HG02973 (cell line): Measurements from ENCODE around the gene OR6B2.

Experiments
- ATAC-seq: cut with Tn5 transposase; IDR thresholded peaks from one replicate; pipeline ENCODE4 v1.9.1; 2021; ENCODE audit warnings: moderate library complexity; ENCODE audit not compliant: unreplicated experiment

Gene OR6B2

DNA sequence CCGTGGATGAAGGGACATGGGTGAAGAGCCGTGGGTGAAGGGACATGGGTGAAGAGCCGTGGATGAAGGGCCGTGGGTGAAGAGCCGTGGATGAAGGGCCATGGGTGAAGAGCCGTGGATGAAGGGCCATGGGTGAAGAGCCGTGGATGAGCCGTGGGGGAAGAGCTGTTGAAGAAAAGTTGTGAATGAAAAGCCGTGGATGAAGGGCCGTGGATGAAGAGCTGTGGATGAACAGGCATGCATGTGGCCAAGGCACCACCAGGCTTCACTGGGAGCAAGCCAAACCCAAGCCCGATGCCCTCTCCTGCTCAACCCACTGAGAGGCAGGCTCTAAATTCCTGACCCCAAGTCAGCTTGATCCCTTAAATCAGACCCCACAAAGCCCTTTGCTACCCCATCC lies 12.5 kb upstream of the OR6B2 start:
- no peak for ATAC-seq

DNA sequence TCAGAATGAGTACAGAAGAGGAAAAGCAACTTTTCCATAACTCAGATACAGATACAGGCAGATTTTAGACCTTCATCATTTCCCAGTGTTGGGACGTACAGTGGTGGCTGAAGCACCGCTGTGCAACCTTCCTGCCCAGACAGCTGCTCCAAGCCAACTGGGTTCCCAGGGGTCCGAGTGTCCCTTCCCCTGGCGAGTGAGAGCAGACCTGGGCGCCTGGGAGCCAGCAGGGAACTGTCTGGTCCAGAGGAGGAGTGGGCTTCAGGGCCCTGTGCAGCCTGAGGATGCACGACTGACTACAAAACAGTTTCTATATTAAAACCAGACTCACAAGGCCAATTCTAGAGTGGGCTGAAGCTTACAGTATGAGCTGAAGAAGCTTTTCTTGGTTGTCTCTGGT lies 11.1 kb upstream of the OR6B2 start:
- no peak for ATAC-seq

DNA sequence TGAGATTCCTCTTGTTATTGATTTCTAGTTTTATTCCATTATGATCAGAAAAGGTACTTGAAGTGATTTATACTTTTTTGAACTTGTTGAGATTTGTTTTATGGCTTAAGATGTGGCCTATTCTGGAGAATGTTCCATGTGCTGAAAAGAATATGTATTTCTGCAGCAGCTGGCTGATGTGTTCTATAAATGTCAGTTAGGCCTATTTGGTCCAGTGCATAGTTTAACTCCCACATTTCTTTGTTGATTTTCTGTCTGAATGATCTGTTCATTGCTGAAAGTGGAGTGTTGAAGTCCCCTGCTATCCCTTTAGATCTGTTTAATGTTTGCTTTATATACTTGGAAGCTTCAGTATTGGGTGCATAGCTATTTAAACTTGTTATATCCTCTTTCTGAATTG lies 7.1 kb upstream of the OR6B2 start:
- ATAC-seq, result no peak

DNA sequence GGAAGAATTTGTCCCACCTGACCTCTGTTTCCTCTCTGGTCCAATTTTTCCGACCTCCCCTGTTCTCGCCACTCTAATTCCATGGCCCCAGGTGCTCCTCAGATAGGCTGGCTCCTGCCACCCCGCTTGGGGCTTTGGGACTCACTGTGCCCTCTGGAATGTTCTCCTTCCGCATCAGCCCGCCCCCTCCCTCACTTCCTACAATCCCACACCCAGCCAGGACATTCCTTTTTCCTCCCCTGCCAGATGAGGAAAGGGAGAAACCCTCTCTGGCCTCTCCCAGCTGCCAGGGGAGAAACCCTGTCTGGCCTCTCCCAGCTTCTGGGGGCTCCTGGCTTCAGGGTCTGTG lies 3.1 kb upstream of the OR6B2 start:
- no peak for ATAC-seq

DNA sequence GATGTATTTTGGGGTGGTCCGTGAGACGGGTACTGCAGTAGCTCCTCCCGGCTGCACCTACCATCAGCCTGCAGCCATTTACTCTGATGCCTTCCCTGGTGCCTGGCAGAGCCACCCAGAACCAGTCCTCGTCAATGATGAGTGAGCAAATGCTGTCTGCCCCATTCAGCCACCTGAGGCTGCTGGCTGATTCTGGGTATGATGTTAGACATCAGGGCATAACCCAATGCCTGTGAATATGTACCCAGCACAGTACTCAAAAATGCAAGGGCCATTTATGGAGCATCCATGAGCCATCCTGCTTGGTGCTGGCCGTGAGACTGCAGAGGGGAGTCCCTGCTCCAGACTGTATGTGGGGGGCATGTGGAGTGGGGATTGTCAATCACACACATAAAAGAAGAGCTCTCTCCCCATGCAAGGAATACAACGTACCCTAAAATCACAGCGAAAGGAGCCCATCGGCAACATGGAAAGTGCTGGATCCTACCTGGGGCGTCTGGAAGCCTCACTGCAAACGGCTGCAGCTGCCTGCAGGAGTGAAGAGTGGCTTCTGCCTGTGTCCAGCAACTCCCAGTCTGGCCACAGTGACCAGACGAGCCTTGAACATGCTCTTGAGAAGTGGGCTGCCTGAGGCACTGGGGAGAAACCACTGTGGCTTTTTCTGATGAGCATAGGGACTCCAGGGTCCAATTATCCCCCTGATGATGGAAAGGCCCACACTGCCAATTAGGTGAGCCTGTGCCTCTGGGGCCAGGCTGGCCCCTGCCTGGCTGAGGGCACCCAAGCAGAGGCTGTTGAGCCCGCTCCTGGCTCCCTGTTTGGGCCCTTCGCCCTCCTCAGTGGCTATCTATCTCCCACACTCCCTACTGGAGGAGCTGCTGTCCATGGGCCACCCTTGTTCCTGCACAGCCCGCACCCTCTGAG lies 2.4 kb upstream of the OR6B2 start:
- ATAC-seq, result no peak

DNA sequence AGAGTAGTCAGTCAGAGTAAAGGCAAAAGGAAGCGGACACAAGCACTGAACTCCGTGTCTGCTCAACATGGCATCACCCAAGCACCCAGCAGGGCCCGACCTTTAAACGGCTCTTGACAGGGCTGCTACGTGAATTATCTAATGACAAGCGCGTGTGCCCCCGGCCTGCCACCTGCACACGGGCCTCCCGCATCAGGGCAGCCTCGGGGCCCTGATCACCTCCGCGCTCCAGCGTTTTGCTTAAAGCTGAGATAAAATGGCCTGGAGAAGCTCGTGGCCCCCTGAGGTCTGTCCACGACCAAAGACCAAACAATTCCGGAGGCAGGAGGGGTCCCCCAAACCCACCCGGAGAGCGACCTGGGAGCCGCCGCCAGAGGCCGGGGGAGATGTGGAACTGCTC lies 5.5 kb downstream of the OR6B2 start:
- ATAC-seq, result no peak

DNA sequence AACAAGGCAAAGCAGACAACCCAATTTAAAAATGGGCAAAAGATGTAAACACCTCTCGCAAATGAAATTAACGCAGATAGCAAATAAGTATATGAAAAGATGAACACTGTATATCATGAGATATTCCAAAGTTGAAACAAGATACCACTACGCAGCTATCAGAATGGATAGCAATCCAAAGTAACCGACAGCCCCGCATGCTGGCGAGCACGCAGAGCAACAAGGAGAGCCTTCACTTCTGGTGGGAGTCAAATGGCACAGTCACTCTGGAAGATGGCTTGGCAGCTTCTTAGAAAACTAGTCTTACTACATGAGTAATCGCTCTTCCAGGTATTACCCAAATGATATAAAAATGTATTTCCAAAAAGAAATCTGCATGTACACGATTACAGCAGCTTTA lies 6.4 kb downstream of the OR6B2 start:
- no peak for ATAC-seq

DNA sequence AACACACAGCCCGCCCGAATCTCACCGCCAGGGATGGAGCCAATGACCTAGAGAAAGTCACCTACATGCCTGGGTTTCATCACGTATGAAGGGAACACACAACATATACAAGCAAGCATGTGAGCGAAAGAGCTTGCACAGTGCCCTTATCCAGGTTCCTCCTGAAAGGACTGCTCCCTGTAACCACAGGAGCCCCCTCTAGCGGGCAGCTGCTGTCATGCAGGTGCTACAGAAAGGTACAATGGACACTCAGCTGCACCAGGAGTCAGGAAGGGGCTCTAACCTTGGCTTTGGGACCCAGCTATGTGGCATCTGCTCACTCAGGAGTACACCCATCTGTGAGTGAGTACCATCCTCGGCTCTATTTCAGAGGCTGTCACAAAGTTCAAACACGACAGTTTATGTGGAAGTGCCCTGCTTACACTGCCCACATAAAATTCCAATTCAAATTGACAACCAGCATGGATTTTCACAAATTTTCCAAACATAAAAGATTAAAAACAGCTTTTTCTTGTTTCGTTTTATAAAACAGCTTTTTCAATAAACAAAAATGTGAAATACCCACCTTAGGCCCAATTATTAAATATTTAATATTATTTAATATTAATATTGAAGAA lies 8.6 kb downstream of the OR6B2 start:
- no peak for ATAC-seq

DNA sequence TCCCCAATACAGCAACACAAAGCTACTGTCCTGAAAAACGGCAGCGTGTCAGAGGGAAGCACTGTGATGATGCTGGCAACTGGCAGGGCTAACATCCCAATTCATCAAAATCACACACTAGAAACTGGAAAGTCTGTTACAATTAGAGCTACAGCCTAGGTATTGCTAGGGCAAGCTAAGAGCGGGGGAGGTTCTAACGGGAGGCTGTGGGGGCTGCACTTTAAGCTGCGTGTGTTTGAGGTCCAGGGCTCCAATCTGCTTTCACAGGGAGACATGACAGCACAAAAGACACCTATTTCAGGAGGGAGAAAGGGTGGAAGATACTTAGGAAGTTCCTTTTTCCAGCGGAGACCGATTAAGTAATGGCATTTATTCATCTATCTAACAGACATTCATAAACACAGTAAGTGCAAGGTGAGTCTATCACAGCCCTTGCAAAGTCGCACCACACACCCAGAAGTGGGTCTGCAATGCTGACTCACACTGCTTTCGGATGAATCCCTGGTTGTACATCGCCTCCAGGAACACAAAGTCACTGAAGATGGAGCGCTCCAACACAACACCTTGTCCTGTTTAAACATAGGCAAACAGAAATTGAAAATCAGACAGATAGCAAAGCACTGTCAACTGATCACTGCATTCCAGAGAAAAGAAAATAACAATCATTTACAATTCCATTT lies 12.0 kb downstream of the OR6B2 start:
- no peak for ATAC-seq

DNA sequence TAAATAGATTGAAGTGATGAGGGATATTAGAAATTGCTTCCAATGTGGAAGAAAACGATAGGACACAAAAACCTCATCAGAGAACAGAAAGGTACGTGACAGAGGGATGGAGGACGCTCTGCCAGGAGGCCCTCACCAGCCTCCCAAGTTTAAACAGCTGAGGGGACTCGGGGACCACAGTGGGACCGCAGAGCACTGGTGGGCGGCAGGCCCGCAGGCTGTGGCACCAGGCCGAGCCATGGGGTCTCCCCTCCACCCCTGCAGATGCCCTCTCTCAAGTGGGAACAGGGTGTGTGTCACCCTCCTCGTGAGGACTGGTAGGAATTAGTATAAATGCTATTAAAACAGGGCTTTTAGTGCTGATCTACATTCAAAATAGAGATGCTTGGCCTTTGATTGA lies 15.9 kb downstream of the OR6B2 start:
- no peak for ATAC-seq

DNA sequence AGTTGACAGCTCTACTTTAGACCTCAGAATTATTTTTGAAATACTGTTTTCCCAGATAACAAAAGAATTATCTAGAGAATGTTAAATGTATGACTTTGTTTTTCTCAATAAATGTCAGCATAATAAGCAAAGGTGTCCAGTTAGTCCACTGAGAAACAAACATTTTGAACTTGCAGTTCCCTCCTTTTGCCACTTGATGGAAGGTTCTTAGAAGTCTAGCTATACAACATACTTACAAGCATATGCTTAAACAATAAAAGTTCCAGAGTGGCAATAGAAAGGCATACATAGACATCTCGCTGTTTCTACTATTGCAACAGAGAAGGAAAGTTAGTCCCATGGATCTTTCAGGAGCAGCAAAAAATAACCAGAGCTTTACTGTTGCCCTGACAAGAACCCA lies 16.9 kb downstream of the OR6B2 start:
- ATAC-seq, result no peak

DNA sequence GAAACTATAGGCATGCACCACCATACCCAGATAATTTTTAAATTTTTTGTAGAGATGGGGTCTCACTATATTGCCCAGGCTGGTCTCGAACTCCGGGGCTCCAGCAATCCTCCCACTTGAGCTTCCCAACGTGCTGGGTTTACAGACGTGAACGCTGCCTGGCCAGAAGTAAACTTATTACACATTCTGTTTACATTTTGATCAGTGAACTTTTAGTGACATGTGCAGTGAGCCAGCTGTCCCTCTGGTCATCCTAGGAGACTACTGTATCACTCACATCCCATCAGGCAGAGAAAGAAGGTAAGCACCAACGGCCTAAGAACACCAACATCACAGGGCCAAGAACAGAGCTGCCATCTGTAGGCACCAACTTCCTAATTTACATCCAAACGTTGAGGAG lies 27.2 kb downstream of the OR6B2 start:
- ATAC-seq, result no peak

DNA sequence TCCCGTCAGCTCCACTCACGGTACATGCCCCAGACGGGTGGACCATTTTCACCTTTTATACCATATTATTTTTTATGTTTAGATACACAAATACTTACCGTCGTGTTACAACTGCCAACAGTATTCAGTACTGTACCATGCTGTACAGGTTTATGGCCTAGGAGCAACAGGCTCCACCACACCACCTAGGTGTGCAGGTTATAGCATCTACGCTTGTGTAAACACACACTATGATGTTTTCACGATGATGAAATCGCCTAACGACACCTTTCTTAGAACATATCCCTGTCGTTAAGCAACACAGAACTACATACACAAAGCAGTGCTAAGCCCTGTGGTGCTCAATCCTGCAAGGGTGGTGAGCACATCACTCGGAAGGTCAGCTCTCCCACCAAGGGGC lies 29.6 kb downstream of the OR6B2 start:
- no peak for ATAC-seq

DNA sequence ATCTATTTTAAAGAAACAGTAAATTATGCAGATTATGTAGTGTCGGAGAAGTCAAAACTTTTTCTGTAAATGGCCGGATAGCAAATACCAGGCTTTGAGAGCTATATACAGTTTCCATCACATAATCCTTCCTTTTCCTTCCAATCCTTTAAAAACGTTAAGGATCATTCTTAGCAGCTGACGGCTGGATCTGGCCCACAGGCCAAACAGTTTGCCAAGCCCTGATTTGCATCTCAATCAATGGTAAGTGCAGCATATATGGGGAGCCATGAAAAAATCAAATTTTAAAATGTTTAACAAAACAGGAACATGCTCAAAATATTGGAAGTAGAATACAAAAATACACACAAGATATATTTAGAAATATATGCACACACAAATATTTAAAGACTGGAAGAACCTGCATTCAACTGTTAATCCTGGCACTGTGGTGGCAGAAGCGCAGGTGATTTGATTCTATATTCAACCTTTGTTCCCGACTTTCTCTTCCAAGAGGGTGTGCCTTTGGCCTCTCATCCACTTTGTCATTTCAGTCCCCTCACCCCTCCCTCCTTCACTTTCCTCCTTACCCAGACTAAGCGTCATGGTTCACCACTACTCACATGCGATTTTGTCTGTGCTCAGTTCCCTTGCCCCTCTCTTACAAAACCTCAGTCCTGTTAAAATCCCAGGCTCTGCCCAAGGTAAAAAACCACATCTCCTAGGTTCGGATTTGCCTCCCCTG lies 32.4 kb downstream of the OR6B2 start:
- ATAC-seq, result no peak

DNA sequence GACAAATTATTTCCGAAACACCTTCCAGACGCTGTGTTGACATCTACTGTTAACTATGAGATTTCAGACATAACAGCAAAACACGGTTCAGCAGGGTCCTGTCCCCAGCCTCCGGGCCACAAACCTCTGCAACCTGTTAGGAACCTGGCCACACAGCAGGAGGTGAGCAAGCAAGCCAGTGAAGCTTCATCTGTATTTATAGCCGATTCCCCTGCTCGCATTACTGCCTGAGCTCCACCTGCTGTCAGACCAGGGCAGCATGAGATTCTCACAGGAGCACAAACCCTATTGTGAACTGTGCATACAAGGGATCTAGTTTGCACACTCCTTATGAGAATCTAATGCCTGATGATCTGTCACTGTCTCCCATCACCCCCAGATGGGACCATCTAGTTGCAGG lies 36.1 kb downstream of the OR6B2 start:
- ATAC-seq, result no peak

DNA sequence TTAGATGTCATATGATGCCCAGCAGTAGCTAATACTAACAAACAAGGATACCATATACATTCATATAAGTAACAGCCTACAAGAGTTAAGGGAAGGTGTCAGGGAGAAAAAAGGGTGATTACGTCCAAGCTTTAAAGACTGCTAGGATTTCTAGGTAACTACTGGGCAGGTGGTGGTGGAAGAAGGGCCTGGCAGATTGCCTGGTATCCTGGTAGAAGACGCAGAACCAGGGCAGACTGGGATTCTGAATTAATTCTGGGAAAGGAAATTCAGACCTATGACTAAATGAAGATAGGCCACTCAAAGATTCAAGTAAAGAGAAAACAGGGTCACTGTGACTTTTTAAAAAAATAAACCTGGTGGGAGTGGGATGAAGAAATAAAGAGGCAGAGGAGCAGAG lies 36.9 kb downstream of the OR6B2 start:
- ATAC-seq, result no peak

DNA sequence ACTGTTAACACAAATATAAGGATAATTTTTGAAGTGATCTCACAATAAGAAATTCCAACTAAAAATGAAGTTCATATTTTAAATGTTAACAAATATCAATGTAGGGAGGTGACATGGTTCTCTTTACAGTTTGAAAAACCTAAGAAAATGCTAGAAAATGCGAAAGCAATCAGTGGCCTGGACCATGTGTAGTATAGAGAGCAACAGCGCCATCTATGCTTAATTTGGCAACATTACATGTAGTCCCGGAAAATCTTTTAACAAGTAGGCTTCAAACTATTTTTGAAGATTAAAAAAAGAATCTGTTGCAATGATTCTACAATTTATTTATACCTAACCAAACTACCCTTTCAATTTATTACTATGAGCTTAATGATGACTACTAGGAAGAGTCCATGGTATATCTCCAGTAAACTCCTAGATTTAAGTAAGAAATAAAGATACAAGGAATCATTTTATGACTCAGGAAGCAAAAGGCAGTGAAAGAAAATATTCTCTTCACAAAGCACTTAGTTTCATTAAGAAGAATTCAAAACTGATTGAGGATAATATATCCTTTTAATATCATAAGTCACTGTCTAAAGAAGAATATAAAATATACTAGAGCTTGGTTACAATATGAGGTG lies 38.4 kb downstream of the OR6B2 start:
- ATAC-seq, result no peak

DNA sequence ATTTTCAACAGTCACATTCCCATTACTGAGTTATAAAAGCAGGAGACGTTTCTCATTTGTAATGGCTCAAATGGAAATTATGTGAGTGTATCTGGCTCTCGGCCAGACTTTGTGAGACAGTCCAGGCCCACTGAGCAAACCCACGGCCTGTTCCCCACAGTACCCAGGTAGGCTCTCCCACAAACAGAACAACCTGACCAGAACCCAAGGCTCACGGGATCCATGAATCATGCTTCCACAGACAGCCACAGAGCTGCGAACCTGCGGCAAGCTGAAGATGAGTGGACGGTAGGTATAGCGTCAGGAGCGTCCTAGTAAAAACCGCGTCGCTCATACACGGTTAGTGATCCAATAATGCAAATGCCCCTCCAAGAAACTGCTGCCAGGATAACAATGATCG lies 39.3 kb downstream of the OR6B2 start:
- no peak for ATAC-seq

DNA sequence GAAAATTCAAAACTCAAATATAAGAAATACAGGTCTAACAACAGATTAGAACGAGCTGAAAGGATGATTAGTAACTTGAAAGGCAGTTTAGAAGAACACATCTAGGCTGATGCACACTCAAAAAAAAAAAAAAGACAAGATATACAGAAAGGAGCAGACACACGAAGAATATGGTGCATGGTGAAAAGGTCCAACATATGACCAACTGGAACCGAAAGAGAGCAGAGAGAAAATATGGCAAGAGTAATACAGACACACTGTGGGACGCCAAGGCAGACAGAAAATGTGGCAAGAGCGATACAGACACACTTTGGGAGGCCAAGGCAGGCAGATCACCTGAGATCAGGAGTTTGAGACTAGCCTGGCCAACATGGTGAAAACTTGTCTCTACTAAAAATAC lies 44.9 kb downstream of the OR6B2 start:
- no peak for ATAC-seq

DNA sequence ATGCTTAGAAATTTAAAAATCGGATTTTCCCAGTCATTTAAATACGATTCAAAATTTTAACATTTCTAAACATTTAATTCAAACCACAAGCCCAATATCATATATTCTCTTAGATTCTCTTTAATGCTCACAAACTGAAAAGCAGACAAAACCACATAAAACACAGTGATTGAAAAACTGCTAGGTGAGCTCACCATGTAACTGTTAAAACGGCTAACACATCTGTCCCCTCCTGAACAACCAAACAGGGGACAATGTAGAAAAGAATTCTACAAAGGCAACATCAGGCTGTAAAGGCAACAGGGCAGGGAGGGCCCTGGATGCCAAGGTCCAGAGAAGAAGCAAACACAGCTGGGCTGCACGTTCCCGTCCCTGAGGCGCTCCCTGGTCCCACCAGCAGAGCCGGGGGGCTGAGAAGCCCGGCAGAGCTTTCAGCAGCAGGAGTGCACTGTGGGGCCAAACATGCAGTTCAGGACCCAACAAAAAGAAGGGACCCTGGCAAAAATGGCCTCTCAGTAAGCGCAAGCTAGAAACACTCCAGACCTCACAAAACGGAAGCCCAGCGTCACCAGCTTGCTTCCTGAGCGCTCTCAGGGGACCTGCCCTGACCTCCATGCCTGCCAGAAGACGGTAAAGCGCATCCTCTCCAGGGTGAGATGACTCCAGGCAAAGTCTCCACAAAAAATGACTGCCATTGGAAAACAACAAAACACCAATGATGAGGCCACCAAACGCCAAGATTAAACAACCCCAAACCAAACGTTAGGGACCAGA lies 45.6 kb downstream of the OR6B2 start:
- ATAC-seq, result no peak
